Hepatocyte (in vitro differentiated cells): ENCODE results near the gene AKR1B15. TPM values are rescaled to one million over a fixed set of nuclear protein-coding genes. Genes with fewer than 3 reads are reported as not detected.
A peak's percentile ranks its signal among the peaks of the same experiment; 100 is the strongest.

Experiments
- DNase-seq: peaks from one replicate; pipeline ENCODE4 v3.0.0-alpha.2; 2016; ENCODE audit warnings: low spot score
- H2AFZ ChIP-seq: fragments of 200-600 bp; sonication (generic); 2 replicates; pipeline ENCODE4 v1.6.0; 2016; ENCODE audit warnings: antibody characterized with exemption, mild to moderate bottlenecking
- H3K27ac ChIP-seq: fragments of 200-600 bp; sonication (generic); 2 replicates; pipeline ENCODE4 v1.5.1; 2016; ENCODE audit warnings: mild to moderate bottlenecking
- H3K27me3 ChIP-seq: fragments of 200-600 bp; sonication (generic); 2 replicates; pipeline ENCODE4 v1.6.1; 2016
- H3K36me3 ChIP-seq: fragments of 200-600 bp; sonication (generic); replicated peaks from 2 replicates; pipeline ENCODE4 v1.5.1; 2016; ENCODE audit warnings: low read depth; ENCODE audit not compliant: insufficient read depth
- H3K4me1 ChIP-seq: fragments of 200-600 bp; sonication (generic); 2 replicates; pipeline ENCODE4 v1.5.1; 2016; ENCODE audit warnings: mild to moderate bottlenecking, moderate library complexity; ENCODE audit not compliant: insufficient read depth
- H3K4me2 ChIP-seq: fragments of 200-600 bp; sonication (generic); 2 replicates; pipeline ENCODE4 v1.6.0; 2016
- H3K4me3 ChIP-seq: fragments of 200-600 bp; sonication (generic); 2 replicates; pipeline ENCODE4 v1.5.1; 2016; ENCODE audit warnings: mild to moderate bottlenecking
- H3K79me2 ChIP-seq: fragments of 200-600 bp; sonication (generic); 2 replicates; pipeline ENCODE4 v1.6.0; 2017; ENCODE audit warnings: mild to moderate bottlenecking
- H3K9me2 ChIP-seq: fragments of 200-600 bp; sonication (generic); replicated peaks from 2 replicates; pipeline ENCODE4 v1.6.0; 2017; ENCODE audit warnings: mild to moderate bottlenecking; ENCODE audit not compliant: insufficient read depth
- H3K9me3 ChIP-seq: fragments of 200-600 bp; sonication (generic); 2 replicates; pipeline ENCODE4 v1.5.1; 2016; ENCODE audit warnings: low read depth, mild to moderate bottlenecking
- H4K20me1 ChIP-seq: fragments of 200-600 bp; sonication (generic); 2 replicates; pipeline ENCODE4 v1.6.0; 2016; ENCODE audit warnings: mild to moderate bottlenecking; ENCODE audit not compliant: insufficient read depth, poor library complexity, severe bottlenecking
- CTCF ChIP-seq: fragments of 200-600 bp; sonication (generic); IDR thresholded peaks from 2 replicates; pipeline ENCODE4 v1.5.1; 2016; ENCODE audit warnings: antibody characterized with exemption, mild to moderate bottlenecking; ENCODE audit not compliant: poor library complexity
- EZH2 ChIP-seq: fragments of 200-600 bp; sonication (generic); IDR thresholded peaks from 2 replicates; pipeline ENCODE4 v1.6.1; 2016; ENCODE audit warnings: antibody characterized with exemption, mild to moderate bottlenecking, borderline replicate concordance
- EZH2phosphoT487 ChIP-seq: fragments of 200-600 bp; sonication (generic); IDR thresholded peaks from one replicate; pipeline ENCODE4 v1.6.1; 2018; ENCODE audit warnings: antibody characterized with exemption, mild to moderate bottlenecking, low read depth, moderate library complexity; ENCODE audit not compliant: unreplicated experiment, severe bottlenecking
- WGBS: methylation state at CpG from one replicate; pipeline ENCODE4 v1.1.6; 2016; ENCODE audit warnings: low lambda C conversion rate; ENCODE audit errors: missing lambda C conversion rate; 5-methylcytosine and 5-hydroxymethylcytosine counted together
- polyA plus RNA-seq: library from polyadenylated mRNA; unstranded; fragments of >200 nt; fragmentation: Nextera tagmentation; extraction: Ambion mirVana; gene quantifications from 2 replicates; pipeline ENCODE4 v1.2.1, GENCODE V29; 2016
- total RNA-seq: library from RNA; depleted of rRNA; stranded (reverse); fragments of >200 nt; gene quantifications from 2 replicates; pipeline ENCODE4 v1.2.3, GENCODE V29; 2014

The AKR1B15 gene
- total and polyA plus RNA-seq, 2 experiments from 2014 or later: 6.3 to 13.7 TPM

- 54% methylated on average over 8 of the region's 8 CpGs for WGBS
- DNase-seq: peak; percentile 35
- Histone ChIP-seq H3K4me2 (no peak overlapping the region), H4K20me1 (no peaks in the 10 kb centered on the region), H3K9me2 (no peaks in the 10 kb centered on the region), H3K4me1 (no peaks in the 10 kb centered on the region), H3K36me3 (no peaks in the 10 kb centered on the region), H3K27me3 (no peaks in the 10 kb centered on the region), H3K79me2 (no peaks in the 10 kb centered on the region), H3K4me3 (no peak overlapping the region), H3K27ac (peak overlapping the region; percentile 56), H2AFZ (no peak overlapping the region), H3K9me3 (no peaks in the 10 kb centered on the region)
- TF ChIP-seq CTCF (no peak), EZH2phosphoT487 (no peak), EZH2 (no peak)
Measured at GRCh38 chr7:134593530-134594392, 44.9 kb downstream of the AKR1B15 start.

DNA sequence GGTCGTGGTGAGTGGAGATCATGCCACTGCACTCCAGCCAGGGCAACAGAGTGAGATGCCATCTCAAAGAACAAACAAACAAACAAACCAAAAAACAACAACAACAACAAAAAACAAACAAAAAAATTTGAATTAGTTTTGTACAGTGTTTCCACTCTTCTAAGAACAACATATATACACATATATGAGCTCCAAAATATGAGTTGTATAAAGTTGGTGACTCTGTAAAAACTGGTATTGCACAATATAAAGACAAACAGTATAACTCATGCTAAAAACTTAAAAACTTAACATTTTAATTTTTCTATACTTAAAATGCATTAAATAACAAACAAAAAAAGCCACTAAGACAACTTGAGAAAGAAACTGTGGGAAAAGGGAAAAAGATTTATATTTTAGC is 46.0 kb downstream of the AKR1B15 start:
- H3K4me2 ChIP-seq: no peak overlapping the region
- H2AFZ ChIP-seq: no peak overlapping the region
- TF ChIP-seq CTCF (no peak), EZH2phosphoT487 (no peak), EZH2 (no peak)
- H3K79me2 ChIP-seq: no peaks in the 10 kb centered on the region
- H3K4me1 ChIP-seq: no peaks in the 10 kb centered on the region
- no peak overlapping the region for H3K4me3 ChIP-seq
- H3K36me3 ChIP-seq: no peaks in the 10 kb centered on the region
- no peaks in the 10 kb centered on the region for H3K27me3 ChIP-seq
- no peaks in the 10 kb centered on the region for H4K20me1 ChIP-seq
- no peaks in the 10 kb centered on the region for H3K9me2 ChIP-seq
- 46% methylated on average over 1 of the region's 1 CpG for WGBS
- H3K9me3 ChIP-seq: no peaks in the 10 kb centered on the region
- no peak for DNase-seq
- H3K27ac ChIP-seq: no peak overlapping the region

DNA sequence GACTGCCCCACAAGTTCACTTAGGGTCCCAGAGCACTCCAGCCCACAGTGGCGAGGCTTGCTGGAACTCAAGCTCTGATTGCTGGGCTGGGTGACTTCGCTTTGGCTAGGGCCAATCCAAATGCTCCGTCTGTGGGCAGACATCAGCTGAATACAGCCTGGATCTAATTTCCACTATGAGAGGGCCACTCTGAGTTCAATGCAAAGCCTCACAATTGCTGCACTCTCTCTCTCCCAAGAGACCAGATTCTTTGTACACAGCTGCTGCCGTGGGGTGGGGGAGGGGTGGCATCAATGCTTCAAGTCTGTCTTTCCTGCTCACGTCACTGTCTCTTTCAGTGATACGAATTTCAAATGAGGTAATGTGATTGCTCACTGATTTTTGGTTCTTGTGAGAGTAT is 50.5 kb downstream of the AKR1B15 start:
- no peak overlapping the region for H2AFZ ChIP-seq
- H3K9me2 ChIP-seq: no peaks in the 10 kb centered on the region
- WGBS: 74% methylated on average over 6 of the region's 6 CpGs
- TF ChIP-seq EZH2 (no peak), CTCF (no peak), EZH2phosphoT487 (no peak)
- no peaks in the 10 kb centered on the region for H4K20me1 ChIP-seq
- no peak overlapping the region for H3K27ac ChIP-seq
- H3K4me1 ChIP-seq: no peaks in the 10 kb centered on the region
- H3K79me2 ChIP-seq: no peaks in the 10 kb centered on the region
- H3K36me3 ChIP-seq: no peaks in the 10 kb centered on the region
- no peaks in the 10 kb centered on the region for H3K9me3 ChIP-seq
- DNase-seq: no peak
- no peak overlapping the region for H3K4me3 ChIP-seq
- H3K27me3 ChIP-seq: no peaks in the 10 kb centered on the region
- no peak overlapping the region for H3K4me2 ChIP-seq
